ENCODE measurements around the gene SHISA5.

Gene SHISA5

GRCh38 chr3:48456456-48456855 lies 47.5 kb downstream of the SHISA5 start:
- FAIRE-seq: no peak

GRCh38 chr3:48451270-48451669 lies 52.7 kb downstream of the SHISA5 start:
- no peak for FAIRE-seq

GRCh38 chr3:48446425-48447193 lies 57.4 kb downstream of the SHISA5 start, which contains the start of gene ATRIP:
Gene ATRIP, plus strand, starts transcription at chr3:48446737. Its CDS starts 109 bp downstream, at chr3:48446846.
- no peak for FAIRE-seq

- FAIRE-seq: no peak
Observed at GRCh38 chr3:48446043-48446424, 57.9 kb downstream of the SHISA5 start.

- FAIRE-seq: no peak
Observed at GRCh38 chr3:48445277-48445882, 58.6 kb downstream of the SHISA5 start.

- FAIRE-seq: no peak
Observed at GRCh38 chr3:48441940-48442339, 62.0 kb downstream of the SHISA5 start.

- FAIRE-seq: no peak
Observed at GRCh38 chr3:48440590-48440958, 63.4 kb downstream of the SHISA5 start.

- FAIRE-seq: peak; percentile 97
Observed at GRCh38 chr3:48439820-48440589, 64.0 kb downstream of the SHISA5 start, which contains the start of the genes CCDC51 and TMA7. Gene CCDC51, minus strand, starts transcription at chr3:48440119. Its CDS starts 4,991 bp downstream, at chr3:48435128. Gene TMA7, plus strand, starts transcription at chr3:48440257. Its CDS starts 40 bp downstream, at chr3:48440297.

- FAIRE-seq: no peak
Observed at GRCh38 chr3:48437812-48438211, 66.2 kb downstream of the SHISA5 start.

- no peak for FAIRE-seq
Observed at GRCh38 chr3:48436855-48437254, 67.1 kb downstream of the SHISA5 start.

GRCh38 chr3:48436477-48436787 lies 67.5 kb downstream of the SHISA5 start:
- FAIRE-seq: no peak

GRCh38 chr3:48435774-48436476 lies 68.0 kb downstream of the SHISA5 start:
- peak; percentile 68 for FAIRE-seq

GRCh38 chr3:48435223-48435595 lies 68.8 kb downstream of the SHISA5 start:
- FAIRE-seq: no peak

- no peak for FAIRE-seq
Observed at GRCh38 chr3:48434591-48435222, 69.3 kb downstream of the SHISA5 start.

GRCh38 chr3:48433472-48434118 lies 70.4 kb downstream of the SHISA5 start:
- no peak for FAIRE-seq

GRCh38 chr3:48432411-48433371 lies 71.3 kb downstream of the SHISA5 start:
- no peak for FAIRE-seq

- FAIRE-seq: no peak
Observed at GRCh38 chr3:48431224-48432029, 72.5 kb downstream of the SHISA5 start.

GRCh38 chr3:48430708-48431101 lies 73.3 kb downstream of the SHISA5 start:
- no peak for FAIRE-seq

GRCh38 chr3:48429960-48430707 lies 73.8 kb downstream of the SHISA5 start, which contains the start of gene PLXNB1:
Gene PLXNB1, minus strand, starts transcription at chr3:48430086. Its CDS starts 5,475 bp downstream, at chr3:48424611.
- no peak for FAIRE-seq

All from A204.1 (cell line).